Left hindlimb (tissue), 1 donor: ENCODE data around the gene NPHS1.
"Not testable (repeated sequence)": the region's sequence is repeated elsewhere in the genome, so short reads cannot be mapped to it uniquely, and the experiment has no call there.

Source experiments
- DNase-seq: peaks from one replicate; pipeline ENCODE4 v3.0.0-alpha.2; 2018

The NPHS1 gene, protein sequence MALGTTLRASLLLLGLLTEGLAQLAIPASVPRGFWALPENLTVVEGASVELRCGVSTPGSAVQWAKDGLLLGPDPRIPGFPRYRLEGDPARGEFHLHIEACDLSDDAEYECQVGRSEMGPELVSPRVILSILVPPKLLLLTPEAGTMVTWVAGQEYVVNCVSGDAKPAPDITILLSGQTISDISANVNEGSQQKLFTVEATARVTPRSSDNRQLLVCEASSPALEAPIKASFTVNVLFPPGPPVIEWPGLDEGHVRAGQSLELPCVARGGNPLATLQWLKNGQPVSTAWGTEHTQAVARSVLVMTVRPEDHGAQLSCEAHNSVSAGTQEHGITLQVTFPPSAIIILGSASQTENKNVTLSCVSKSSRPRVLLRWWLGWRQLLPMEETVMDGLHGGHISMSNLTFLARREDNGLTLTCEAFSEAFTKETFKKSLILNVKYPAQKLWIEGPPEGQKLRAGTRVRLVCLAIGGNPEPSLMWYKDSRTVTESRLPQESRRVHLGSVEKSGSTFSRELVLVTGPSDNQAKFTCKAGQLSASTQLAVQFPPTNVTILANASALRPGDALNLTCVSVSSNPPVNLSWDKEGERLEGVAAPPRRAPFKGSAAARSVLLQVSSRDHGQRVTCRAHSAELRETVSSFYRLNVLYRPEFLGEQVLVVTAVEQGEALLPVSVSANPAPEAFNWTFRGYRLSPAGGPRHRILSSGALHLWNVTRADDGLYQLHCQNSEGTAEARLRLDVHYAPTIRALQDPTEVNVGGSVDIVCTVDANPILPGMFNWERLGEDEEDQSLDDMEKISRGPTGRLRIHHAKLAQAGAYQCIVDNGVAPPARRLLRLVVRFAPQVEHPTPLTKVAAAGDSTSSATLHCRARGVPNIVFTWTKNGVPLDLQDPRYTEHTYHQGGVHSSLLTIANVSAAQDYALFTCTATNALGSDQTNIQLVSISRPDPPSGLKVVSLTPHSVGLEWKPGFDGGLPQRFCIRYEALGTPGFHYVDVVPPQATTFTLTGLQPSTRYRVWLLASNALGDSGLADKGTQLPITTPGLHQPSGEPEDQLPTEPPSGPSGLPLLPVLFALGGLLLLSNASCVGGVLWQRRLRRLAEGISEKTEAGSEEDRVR (N-terminal part only)

DNA sequence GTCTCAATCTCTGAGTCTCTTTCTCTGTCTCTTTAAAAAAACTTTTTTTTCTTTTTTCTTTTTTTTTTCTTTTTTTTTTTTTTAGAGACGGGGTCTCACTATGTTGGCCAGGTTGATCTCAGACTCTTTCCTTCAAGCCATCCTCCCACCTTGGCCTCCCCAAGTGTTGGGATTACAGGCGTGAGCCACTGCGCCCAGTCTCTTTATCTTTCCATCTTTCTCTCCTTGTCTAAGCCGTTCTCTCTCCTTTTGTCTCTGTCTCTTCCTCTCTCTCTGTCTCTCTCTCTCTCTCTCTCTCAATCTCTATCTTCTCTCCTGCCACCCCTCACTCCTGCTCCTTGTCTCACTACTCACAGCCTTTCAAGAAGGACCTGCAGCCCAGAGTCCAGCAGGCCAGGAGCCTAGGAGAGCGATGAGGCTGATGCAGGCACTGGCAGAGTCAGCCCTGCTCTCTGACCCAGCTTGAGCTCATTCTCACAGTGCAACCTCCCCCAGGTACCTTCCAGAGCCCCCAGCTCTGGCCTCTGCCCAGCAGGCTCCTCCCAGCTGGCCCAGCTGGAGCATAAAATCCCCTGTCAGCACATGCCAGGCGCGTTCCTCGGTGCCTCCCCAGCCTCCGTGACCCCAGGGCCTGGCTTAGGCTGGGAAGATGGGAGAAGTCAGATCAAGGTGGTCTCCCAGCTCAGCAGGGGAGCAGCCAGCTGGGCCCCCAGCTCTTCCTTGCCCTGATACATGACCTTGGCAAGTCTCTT, at the start of gene NPHS1:
TSS of gene NPHS1 (minus strand) at position 476 of the 752 bp plus-strand sequence. CDS start 667 bp downstream, outside the sequence.
- DNase-seq, result no peak

DNA sequence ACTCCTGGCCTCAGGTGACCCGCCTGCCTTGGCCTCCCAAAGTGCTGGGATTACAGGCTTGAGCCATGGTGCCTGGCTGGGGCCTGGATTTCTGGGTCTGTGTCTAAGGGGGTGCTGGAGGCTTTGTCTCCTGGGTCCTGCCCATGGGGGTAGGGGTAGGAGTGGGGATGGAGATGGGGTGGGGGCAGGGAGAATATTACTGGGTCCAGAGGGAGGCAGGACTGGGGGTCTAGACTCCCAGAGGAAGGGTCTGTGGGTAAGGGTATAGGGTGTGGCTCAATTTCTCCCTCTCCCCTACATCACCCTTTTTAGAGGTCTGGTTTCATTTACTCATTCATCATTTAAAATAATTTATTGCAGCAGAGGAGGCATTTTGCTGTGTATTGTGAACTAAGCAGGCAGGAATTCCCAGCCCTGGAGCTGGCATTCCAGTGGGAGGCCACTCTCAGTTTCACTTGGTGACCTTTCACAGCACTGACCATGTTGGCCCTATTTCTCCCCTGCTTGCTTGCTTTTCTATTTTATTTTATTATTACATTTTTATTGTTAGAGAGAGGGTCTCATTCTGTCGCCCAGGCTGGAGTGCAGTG, 48.8 kb upstream of the NPHS1 start:
- peak; percentile 20 for DNase-seq

DNA sequence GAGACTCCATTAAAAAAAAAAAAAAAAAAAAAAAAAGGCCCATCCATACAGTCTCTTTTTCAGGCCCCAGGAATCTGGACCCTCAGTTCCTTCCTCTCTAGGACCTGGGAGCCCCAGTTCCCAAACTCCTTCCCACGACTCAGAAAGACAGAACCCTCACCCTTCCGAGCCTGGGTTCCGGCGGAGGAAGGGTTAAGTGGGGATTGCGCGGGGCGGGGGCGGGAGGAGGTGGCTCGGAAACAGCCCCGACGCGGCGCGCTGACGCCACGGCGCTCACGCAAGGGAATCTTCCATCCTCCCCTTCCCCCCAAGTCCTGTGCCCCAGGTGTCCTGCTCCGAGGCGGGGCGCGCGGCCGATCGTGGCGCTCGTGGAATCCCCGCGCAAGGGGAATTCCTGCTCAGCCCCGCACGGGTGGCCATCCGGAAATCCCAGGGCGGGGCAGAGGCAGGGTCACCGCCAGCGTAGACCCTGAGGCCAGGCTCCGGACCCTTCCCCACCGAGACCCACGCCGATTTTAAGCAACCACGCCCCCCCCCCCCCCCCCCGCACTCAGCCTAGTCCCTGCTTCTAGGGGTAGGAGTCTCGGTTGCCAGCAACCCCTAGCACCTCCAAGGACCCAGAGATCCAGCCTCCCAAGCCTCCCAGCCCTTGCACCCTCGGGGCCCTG, 47.4 kb upstream of the NPHS1 start:
- peak; percentile 78 for DNase-seq

DNA sequence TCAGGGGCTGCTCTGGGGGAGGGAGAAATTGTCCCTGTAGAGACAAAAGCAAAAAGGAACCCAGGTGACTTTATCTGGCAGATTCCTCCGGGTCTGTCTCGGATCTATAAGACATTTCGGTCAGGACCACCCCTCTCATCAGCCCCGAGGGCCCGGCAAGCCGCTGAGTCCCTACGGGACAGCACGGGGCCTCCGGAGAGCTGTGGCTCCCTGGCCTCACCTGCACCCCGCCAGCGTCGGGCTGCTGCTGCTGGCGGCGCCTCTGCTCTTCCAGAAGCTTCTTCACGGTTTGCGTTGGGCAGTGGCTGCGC, 46.1 kb upstream of the NPHS1 start:
- DNase-seq, result no peak

DNA sequence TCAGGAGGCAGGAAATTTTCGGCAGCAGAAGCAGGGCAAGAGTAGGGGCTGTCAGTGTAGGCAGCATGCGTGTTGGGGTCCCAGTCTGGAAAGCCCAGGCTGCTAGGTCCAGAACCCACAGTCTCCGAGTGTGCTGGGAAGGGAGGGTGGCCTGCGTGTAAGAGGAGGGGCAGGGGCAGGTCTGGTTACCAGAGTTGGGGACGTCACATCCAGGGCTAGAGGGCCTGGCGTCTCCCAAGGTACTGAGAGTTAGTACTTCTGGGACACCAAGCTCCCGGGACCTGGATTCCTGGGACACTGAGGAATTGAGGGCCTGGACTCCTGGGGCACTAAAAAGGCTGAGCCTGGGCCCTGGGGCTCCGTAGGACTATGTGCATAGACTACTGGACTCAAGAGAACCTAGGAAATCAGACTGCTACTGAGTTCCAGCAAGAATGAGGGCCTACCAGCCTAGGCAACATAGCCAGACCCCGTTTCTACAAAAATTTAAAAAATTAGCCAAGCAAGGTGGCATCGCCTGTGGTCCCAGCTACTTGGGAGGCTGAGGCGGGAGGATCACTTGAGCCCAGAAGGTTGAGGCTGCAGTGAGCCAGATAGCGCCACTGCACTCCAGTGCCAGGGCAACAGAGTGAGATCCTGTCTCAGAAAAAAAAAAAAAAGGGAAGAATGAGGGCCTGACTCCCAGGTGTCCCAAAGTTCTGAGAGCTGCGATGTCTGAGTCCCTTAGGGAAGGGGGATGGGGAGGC, 45.6 kb upstream of the NPHS1 start:
- DNase-seq, result peak; percentile 21

DNA sequence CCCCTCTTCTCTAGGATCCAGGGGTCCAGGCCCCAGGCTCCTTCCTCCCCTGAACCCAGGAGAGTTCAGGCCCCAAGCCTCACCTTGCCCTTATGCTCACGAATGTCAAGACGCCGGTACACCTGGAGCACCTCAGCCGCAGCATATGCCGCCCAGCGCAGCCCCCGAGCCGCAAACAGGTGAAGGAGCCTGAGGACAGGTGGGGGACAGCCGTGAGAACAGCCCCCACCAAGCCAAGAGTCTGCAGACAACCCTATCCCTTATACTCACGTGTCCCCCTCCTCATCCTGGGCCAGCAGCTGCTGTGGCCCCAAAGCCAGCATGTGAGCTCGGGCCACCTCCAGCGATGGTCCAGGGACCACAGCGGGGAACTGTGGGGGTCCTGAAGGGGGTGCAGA, 44.3 kb upstream of the NPHS1 start:
- peak; percentile 22 for DNase-seq

DNA sequence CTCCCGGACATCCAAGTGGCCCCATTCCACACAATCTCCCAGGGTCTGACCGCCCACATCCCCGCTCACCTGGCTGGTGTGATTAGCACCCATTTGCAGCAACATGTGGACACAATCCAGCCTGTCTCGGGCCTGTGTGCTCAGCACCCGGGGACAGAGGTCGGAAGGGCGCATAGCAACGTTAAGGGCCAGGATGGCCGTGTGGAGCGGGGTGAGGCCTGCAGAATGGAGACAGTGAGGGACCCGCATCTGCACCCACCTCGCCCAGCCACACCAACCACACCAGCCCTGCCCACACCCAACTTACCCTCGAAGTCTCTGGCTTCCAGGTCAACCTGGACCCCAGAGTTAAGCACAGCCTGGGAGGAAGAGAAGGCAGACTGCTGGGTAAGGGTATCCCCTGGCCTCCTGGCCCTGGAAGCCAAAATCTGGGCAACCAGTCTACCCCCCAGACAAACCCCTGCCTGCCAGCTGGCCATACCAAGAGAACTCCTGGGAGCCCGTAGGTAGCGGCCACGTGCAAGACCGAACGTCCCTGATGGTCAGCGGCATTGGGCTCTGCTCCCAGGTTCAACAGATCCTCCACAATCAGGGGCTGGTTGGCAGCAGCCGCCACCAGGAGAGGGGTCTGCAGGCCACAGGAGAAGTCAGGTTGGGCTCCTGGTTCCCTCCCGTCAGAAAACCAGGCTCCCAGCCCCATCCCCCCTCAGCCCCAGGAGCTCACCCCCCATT, 43.8 kb upstream of the NPHS1 start:
- DNase-seq, result peak; percentile 1

DNA sequence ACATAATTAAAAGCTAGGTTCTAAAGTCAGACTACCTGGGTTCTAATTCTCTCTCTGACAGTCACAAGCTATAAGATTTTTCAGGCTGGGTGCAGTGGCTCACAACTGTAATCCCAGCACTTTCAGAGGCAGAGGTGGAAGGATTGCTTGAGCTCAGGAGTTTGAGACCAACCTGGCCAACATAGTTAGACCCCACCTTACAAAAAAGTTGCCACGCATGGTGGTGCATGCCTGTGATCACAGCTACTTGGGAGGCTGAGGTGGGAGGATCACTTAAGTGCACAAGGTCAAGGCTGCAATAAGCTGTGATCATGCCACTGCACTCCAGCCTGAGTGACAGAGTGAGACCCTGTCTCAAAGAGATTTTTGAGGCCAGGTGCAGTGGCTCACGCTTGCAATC, 42.0 kb upstream of the NPHS1 start:
- DNase-seq, result peak; percentile 6

DNA sequence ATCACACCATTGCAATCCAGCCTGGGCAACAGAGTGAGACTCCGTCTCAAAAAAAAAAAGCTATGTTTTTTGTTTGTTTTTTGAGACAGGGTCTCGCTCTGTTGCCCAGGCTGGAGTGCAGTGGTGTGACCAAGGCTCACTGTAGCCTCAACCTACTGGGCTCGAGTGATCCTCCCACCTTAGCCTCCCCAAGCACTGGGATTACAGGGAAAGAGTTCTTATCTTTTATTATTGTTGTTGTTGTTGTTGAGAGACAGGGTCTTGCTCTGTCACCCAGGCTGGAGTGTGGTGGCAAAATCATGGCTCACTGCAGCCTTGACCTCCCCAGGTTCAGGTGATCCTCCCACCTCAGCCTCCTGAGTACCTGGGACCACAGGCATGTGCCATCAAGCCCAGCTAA, 39.5 kb upstream of the NPHS1 start:
- DNase-seq, result not testable (repeated sequence)

DNA sequence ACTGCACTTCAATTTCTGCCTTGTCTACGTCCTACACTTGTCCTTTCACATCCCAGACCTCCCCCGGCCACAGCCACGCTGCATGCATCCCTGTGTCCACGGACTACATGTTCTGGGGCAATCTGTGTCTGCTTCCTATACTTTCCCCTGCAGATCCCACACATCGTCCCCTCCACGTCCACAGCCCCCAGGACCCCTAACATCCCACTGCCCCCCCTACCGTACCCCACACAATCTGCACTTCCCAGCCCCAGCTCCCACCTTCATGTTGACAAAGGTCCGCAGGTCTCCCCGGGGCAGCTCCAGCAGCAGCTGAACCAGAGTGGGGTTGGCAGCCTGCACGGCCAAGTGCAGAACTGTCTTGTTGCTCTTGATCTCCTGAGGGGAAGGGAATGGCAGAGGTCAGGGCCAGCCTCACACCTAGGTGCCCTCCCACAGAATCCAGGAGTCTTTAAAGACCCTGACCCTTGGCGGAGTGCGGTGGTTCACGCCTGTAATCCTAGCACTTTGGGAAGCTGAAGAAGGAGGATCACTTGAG, 37.9 kb upstream of the NPHS1 start:
- no peak for DNase-seq

DNA sequence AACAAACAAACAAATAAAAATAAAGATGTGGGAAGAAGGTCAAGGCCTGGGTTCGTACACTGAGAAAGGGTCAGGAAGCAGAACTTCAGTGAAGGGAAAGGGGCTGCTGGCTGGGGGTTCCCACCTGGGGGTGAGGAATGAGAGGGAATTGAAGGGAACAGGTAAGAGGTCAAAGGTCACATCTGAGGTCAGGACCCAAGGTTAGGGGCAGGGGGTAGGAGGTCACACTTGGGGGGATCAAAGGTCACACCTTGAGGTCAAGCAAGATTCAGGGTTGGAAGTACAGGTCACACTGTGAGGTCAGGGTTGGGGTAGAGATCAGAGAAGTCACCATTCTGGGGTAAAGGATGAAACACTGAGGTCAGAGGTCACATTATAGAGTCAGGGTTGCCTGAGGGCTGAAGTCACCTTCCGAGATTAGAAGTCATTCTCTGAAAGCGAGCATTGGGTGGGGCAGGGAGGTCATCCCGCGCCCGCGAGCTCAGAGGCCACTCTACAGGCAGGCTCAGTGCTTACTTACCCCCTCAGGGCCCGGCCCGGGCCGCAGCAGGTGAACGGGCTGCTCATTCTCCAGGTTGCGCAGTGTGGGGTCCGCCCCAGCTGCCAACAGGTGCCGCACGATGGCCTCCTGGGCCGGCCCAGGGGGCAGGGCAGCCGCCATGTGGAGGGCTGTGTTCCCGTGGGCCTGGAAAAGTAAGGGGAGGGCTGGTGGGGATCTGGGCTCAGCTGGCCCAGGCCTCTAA, 37.2 kb upstream of the NPHS1 start:
- no peak for DNase-seq

DNA sequence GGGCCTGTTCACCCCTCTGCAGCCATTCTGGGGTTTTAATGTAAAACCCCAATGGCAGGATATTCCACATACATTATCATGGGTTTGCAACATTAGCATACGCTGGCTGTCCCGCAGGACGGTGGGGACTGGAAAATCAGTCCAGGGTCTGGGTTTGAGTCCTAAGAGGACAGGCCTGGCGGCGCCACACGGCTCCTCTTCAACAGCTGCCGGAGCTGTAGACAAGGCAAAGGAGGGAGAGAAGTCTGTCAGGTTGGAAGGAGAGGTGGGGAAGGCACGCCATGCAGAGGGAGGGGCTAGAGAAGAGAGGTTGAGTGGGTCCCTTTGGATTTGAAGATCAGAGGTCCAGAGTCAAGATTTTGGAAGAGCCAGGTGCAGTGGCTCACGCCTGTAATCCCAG, 36.1 kb upstream of the NPHS1 start:
- DNase-seq, result no peak

DNA sequence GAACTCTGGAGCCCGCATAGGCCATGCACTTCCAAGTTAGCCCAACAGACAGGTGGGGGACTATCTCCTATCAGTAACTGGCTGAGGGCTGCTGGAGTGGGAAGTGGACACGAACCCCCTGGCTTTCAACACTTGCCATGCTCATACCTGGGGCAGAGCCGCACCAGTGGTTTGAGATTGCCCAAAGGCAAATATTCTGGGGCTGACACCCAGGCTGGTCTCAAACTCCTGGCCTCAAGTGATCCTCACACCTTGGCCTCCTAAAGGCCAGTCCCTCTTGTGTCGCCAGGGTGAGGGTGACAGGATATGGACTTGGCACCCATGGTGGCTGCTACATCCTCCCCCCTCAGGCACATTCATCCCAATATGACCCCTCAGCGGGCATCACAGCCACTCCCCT, 34.9 kb upstream of the NPHS1 start:
- DNase-seq, result no peak

DNA sequence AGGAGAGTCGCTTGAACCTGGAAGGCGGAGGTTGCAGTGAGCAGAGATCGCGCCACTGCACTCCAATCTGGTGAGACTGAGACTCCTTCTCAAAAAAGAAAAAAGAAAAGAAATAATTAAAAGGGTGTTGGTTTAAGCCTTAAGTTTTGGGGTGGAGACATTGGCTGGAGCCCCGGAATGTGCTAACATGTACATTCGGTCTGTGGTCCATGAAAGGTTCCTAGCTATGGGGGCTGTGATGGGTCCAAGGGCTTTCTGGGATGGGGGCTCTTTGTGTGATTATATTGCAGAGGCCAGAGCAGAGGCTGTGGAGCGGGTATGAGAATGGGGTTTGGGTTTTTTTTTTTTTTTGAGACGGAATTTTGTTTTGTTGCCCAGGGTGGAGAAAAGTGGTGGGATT, 33.6 kb upstream of the NPHS1 start:
- DNase-seq, result no peak

DNA sequence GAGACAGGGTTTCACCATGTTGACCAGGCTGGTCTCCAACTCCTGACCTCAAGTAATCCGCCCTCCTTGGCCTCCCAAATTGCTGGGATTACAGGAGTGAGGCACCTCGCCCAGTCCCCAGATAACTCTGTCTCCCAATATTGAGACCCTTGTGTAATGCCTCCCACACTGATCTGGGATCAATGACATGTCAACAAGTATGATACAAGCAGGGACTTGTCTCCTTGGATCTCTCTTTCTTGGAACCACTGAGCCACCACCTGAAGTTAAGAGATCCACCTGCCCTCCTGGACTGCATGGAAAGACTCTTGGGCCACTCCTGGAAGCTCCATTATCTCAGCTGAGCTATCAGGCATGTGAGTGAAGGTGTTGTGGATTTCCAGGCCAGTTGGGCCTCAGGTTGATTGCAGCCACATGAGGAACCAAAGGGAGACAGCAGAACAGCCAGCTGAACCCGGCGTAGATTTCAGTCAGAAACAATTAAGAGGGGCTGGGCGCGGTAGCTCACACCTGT, 33.0 kb upstream of the NPHS1 start:
- DNase-seq, result no peak

DNA sequence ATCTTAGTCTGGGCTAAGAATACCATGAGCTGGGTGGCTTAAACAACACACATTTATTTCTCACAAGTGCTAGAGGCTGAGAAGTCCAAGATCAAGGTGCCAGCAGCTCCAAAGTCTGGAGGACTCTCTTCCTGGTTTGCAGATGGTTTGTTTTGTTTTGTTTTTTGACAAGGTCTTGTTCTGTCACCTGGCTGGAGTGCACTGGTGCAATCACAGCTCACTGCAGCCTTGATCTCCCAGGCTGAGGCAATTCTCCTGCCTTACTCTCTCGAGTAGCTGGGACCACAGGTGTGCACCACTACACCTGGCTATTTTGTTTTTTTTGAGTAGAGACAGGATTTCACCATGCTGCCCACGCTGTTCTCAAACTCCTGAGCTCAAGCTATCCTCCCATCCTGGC, 31.6 kb upstream of the NPHS1 start:
- no peak for DNase-seq

DNA sequence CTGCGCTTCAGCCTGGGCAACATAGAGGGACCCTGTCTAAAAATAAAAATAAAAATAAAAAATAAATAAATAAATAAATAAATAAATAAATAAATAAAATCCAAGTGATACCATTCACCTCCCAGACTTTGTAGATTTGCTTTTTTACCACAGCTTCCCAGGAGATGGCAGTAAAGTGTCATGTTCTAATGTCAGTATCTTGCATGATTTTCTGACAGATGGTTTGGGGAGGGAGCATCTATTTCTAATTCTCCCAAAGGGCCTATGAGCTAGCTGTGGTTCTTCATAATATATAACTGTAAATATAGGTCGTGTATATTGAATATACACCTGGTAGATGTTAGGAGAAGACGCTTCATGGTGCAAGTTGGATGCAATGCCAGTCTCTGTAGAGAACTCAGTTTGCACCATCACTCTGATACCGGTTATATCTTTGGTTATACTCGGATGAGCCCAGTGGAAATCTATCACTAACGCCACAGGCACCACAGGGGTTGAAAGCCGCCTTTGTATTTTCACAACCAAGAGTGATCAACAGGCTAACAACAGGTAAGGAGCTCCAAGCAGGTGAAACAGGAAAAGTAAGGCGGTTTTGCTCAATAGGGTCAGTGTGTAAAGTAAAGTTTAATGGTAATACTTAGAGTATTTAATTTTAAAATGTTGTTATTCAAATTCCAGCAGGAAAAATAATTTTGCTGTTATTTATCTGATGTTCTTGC, 30.0 kb upstream of the NPHS1 start:
- no peak for DNase-seq

DNA sequence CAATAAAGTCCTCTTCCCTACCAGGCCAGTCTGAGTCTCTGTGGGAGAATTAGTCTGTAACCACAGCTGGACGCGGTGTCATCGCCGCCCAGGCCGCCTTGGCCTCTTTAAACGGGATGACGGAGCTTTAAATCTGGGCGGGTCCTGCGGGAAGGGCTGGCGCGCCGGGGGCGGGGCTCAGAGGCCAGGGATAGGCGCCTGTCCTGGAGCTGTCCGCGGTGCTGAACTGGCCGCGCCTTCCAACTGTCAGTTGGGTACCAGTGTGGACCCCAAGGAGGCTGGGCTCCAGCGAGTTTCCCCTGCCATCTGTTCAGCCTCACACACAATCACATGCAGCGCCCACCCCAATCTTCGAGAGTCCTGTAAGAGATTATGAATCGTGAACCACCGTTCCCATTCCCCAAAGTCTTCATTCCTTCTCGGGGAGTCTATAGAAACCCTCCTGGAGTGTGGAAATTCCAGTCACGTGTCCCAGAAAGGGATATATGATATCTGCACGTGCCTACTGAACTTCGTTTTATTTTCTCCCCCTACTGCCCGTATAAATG, 27.5 kb upstream of the NPHS1 start:
- DNase-seq, result peak; percentile 89
